HepG2 (cell line): Measurements from ENCODE around the gene BIRC5. TPM values are rescaled to one million over a fixed set of nuclear protein-coding genes. Genes with fewer than 3 reads are reported as not detected.

Experiments
- CC2D1A ChIP-seq: sonication (generic); formaldehyde crosslinking; IDR thresholded peaks from 2 replicates; pipeline ENCODE4 v1.8.1; 2023; ENCODE audit warnings: mild to moderate bottlenecking, missing genetic modification reagents
- FLYWCH1 ChIP-seq: sonication (generic); formaldehyde crosslinking; IDR thresholded peaks from 2 replicates; pipeline ENCODE4 v1.8.1; 2023; ENCODE audit warnings: mild to moderate bottlenecking, missing genetic modification reagents
- MZF1 ChIP-seq: sonication (generic); formaldehyde crosslinking; IDR thresholded peaks from 2 replicates; pipeline ENCODE4 v1.8.1; 2023; ENCODE audit warnings: mild to moderate bottlenecking, missing genetic modification reagents, borderline replicate concordance
- NR1H2 ChIP-seq: sonication (generic); formaldehyde crosslinking; IDR thresholded peaks from 2 replicates; pipeline ENCODE4 v1.8.1; 2022; ENCODE audit warnings: low read depth, missing genetic modification reagents, borderline replicate concordance
- STAG1 ChIP-seq: sonication (generic); formaldehyde crosslinking; IDR thresholded peaks from 2 replicates; pipeline ENCODE4 v1.4.0; 2020; ENCODE audit warnings: missing genetic modification reagents
- YY1 ChIP-seq: IDR thresholded peaks from 2 replicates; pipeline ENCODE4 v1.6.1; 2011; ENCODE audit warnings: low read length, low read depth, moderate library complexity, mild to moderate bottlenecking; ENCODE audit not compliant: insufficient read depth, insufficient replicate concordance
- ZFP36L1 ChIP-seq: sonication (generic); formaldehyde crosslinking; IDR thresholded peaks from 2 replicates; pipeline ENCODE4 v1.8.0; 2022; ENCODE audit warnings: mild to moderate bottlenecking, missing genetic modification reagents, moderate library complexity
- ZMAT3 ChIP-seq: sonication (generic); formaldehyde crosslinking; conservative IDR thresholded peaks from 2 replicates; pipeline ENCODE4 v1.7.0; 2021; ENCODE audit warnings: missing genetic modification reagents
- ZNF205 ChIP-seq: IDR thresholded peaks from 2 replicates; pipeline ENCODE4 v1.6.1; 2018; ENCODE audit warnings: missing biosample characterization, missing genetic modification reagents
- ZNF224 ChIP-seq: sonication (generic); formaldehyde crosslinking; IDR thresholded peaks from 2 replicates; pipeline ENCODE4 v1.5.0; 2020; ENCODE audit warnings: mild to moderate bottlenecking, missing genetic modification reagents
- ZNF30 ChIP-seq: sonication (generic); formaldehyde crosslinking; IDR thresholded peaks from 2 replicates; pipeline ENCODE4 v1.5.0; 2020; ENCODE audit warnings: mild to moderate bottlenecking, missing genetic modification reagents
- ZNF33A ChIP-seq: sonication (generic); formaldehyde crosslinking; IDR thresholded peaks from 2 replicates; pipeline ENCODE4 v1.5.1; 2020; ENCODE audit warnings: missing genetic modification reagents, mild to moderate bottlenecking, moderate library complexity, borderline replicate concordance
- ZNF7 ChIP-seq: IDR thresholded peaks from 2 replicates; pipeline ENCODE4 v1.6.1; 2016; ENCODE audit warnings: missing biosample characterization, missing genetic modification reagents
- ZZZ3 ChIP-seq: sonication (generic); formaldehyde crosslinking; IDR thresholded peaks from 2 replicates; pipeline ENCODE4 v1.4.0; 2020; ENCODE audit warnings: missing genetic modification reagents, mild to moderate bottlenecking, borderline replicate concordance
- polyA plus RNA-seq, 8 experiments: library from polyadenylated mRNA; depleted of rRNA in 3 of 8; stranded (reverse) in 7 of 8; unstranded in 1 of 8; fragments of >200 nt; fragmentation: Illumina TruSeq in 4 of 8; extraction: Trizol in 4 of 8; gene quantifications; 2 replicates each; pipeline versions ENCODE4 v1.2.1 to v1.2.3, GENCODE V29; 2011 to 2016; ENCODE audit warnings: low read depth in 4 of 8, missing spikeins in 1 of 8, mixed read lengths in 1 of 8; ENCODE audit not compliant: insufficient read depth in 1 of 8
- total RNA-seq, 5 experiments: library from RNA; depleted of rRNA; stranded (reverse); fragments of >200 nt; fragmentation: Illumina TruSeq; extraction: Trizol; gene quantifications; 2 replicates each; pipeline ENCODE4 v1.2.3, GENCODE V29; 2016; ENCODE audit warnings: low read depth in 1 of 5
- TF ChIP-seq, protein P1 (sequence below): sonication (generic); formaldehyde crosslinking; IDR thresholded peaks from one replicate; pipeline ENCODE4 v1.5.1; 2020; ENCODE audit warnings: mild to moderate bottlenecking, missing genetic modification reagents; ENCODE audit errors: not compliant biosample characterization
- TF ChIP-seq, protein P2 (sequence below): sonication (generic); formaldehyde crosslinking; IDR thresholded peaks from 2 replicates; pipeline ENCODE4 v1.5.1; 2020; ENCODE audit warnings: missing genetic modification reagents, mild to moderate bottlenecking, borderline replicate concordance
- TF ChIP-seq, protein P3 (sequence below): sonication (generic); formaldehyde crosslinking; IDR thresholded peaks from 2 replicates; pipeline ENCODE4 v1.9.0; 2022; ENCODE audit warnings: low read depth, missing genetic modification reagents

BIRC5 gene
- total and polyA plus RNA-seq, 2 of the 13 experiments (the other 11 are each of a cell fraction or from before 2014, with no cell fraction given): 30.3 to 135 TPM

DNA sequence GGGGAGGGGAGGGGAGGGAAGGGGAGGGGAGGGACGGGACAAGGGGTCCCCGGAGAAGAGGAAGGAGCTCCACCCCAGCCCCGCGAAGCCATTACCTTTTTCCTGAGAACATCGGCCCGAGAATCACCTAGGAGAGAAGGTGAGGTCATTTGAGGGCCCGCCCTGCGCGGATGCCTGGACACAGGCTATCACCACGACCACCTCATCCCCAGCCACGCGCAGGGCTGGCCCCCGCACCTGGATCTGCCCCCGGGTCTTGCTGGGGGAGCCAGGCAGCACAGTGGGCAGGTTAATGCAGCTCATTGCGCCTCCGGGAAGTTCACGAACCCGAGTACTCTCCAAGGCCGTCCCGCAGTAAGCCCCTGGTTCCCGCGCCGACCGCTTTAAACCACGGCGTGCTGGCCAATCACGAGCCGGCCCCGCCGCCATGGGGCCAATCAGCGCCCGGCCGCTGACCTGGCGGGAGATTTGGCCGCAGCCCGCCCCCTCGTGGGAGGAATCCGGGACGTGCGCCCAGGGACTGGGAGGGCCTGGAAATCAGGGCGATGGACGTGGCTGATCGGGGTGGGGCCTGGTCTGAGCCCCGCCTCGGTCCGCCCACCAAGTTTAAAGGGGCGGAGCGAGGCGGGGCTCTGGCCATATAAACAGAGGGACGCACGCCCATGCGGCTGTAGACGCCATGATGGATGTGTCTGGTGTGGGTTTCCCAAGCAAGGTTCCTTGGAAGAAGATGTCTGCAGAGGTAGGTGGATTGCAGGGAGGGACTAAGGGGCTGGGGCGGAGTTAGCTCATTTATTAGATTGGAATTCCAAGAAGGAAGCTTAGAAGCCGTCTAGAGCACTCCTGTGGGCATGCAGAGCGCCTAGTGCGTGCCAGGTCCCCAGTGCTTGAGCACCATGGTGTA is 27.1 kb upstream of the BIRC5 start, which contains the start of the genes AFMID and TK1 (continued):
- TF ChIP-seq, protein P1, sequence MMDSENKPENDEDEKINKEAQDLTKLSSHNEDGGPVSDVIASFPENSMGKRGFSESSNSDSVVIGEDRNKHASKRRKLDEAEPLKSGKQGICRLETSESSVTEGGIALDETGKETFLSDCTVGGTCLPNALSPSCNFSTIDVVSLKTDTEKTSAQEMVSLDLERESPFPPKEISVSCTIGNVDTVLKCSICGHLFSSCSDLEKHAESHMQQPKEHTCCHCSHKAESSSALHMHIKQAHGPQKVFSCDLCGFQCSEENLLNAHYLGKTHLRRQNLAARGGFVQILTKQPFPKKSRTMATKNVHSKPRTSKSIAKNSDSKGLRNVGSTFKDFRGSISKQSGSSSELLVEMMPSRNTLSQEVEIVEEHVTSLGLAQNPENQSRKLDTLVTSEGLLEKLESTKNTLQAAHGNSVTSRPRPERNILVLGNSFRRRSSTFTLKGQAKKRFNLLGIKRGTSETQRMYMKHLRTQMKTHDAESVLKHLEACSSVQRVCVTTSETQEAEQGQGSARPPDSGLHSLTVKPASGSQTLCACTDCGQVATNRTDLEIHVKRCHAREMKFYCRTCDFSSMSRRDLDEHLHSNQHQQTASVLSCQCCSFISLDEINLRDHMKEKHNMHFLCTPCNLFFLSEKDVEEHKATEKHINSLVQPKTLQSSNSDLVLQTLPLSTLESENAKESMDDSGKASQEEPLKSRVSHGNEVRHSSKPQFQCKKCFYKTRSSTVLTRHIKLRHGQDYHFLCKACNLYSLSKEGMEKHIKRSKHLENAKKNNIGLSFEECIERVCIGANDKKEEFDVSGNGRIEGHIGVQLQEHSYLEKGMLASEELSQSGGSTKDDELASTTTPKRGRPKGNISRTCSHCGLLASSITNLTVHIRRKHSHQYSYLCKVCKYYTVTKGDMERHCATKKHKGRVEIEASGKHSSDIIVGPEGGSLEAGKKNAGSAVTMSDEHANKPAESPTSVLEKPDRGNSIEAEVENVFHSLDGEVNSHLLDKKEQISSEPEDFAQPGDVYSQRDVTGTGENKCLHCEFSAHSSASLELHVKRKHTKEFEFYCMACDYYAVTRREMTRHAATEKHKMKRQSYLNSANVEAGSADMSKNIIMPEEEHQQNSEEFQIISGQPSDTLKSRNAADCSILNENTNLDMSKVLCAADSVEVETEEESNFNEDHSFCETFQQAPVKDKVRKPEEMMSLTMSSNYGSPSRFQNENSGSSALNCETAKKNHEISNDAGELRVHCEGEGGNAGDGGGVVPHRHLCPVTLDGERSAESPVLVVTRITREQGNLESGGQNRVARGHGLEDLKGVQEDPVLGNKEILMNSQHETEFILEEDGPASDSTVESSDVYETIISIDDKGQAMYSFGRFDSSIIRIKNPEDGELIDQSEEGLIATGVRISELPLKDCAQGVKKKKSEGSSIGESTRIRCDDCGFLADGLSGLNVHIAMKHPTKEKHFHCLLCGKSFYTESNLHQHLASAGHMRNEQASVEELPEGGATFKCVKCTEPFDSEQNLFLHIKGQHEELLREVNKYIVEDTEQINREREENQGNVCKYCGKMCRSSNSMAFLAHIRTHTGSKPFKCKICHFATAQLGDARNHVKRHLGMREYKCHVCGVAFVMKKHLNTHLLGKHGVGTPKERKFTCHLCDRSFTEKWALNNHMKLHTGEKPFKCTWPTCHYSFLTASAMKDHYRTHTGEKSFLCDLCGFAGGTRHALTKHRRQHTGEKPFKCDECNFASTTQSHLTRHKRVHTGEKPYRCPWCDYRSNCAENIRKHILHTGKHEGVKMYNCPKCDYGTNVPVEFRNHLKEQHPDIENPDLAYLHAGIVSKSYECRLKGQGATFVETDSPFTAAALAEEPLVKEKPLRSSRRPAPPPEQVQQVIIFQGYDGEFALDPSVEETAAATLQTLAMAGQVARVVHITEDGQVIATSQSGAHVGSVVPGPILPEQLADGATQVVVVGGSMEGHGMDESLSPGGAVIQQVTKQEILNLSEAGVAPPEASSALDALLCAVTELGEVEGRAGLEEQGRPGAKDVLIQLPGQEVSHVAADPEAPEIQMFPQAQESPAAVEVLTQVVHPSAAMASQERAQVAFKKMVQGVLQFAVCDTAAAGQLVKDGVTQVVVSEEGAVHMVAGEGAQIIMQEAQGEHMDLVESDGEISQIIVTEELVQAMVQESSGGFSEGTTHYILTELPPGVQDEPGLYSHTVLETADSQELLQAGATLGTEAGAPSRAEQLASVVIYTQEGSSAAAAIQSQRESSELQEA: no peak
- peak; percentile 98 for TF ChIP-seq FLYWCH1 (CRISPR knock-in tag)
- TF ChIP-seq NR1H2 (CRISPR knock-in tag): no peak
- TF ChIP-seq ZMAT3 (CRISPR knock-in tag): peak; percentile 89
- 0 out of 2 replicates have a peak, but pooled peaks have one; percentile 17 for TF ChIP-seq MZF1 (CRISPR knock-in tag)
- TF ChIP-seq YY1: peak; percentile 96
- TF ChIP-seq STAG1 (CRISPR knock-in tag): peak; percentile 60
- TF ChIP-seq ZNF7 (CRISPR knock-in tag): peak; percentile 4; the same call in 1 of the 2 replicates
- TF ChIP-seq CC2D1A (CRISPR knock-in tag): peak; percentile 100
- no peak; the same call in 1 of the 2 replicates for TF ChIP-seq ZNF33A (CRISPR knock-in tag)
- TF ChIP-seq, protein P2, sequence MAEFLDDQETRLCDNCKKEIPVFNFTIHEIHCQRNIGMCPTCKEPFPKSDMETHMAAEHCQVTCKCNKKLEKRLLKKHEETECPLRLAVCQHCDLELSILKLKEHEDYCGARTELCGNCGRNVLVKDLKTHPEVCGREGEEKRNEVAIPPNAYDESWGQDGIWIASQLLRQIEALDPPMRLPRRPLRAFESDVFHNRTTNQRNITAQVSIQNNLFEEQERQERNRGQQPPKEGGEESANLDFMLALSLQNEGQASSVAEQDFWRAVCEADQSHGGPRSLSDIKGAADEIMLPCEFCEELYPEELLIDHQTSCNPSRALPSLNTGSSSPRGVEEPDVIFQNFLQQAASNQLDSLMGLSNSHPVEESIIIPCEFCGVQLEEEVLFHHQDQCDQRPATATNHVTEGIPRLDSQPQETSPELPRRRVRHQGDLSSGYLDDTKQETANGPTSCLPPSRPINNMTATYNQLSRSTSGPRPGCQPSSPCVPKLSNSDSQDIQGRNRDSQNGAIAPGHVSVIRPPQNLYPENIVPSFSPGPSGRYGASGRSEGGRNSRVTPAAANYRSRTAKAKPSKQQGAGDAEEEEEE: peak; percentile 71; the same call in 1 of the 2 replicates
- TF ChIP-seq ZFP36L1: peak; percentile 100
- TF ChIP-seq ZNF30 (CRISPR knock-in tag): no peak
- TF ChIP-seq ZZZ3: no peak; the same call in 1 of the 2 replicates
- TF ChIP-seq ZNF224 (CRISPR knock-in tag): no peak
- TF ChIP-seq, protein P3, sequence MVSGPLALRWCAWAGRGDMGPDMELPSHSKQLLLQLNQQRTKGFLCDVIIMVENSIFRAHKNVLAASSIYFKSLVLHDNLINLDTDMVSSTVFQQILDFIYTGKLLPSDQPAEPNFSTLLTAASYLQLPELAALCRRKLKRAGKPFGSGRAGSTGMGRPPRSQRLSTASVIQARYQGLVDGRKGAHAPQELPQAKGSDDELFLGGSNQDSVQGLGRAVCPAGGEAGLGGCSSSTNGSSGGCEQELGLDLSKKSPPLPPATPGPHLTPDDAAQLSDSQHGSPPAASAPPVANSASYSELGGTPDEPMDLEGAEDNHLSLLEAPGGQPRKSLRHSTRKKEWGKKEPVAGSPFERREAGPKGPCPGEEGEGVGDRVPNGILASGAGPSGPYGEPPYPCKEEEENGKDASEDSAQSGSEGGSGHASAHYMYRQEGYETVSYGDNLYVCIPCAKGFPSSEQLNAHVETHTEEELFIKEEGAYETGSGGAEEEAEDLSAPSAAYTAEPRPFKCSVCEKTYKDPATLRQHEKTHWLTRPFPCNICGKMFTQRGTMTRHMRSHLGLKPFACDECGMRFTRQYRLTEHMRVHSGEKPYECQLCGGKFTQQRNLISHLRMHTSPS (CRISPR knock-in tag): 0 out of 2 replicates have a peak, but pooled peaks have one; percentile 45
- TF ChIP-seq ZNF205 (CRISPR knock-in tag): peak; percentile 77
